ENCODE measurements around the gene TMEM106C. TPM values are rescaled to one million over a fixed set of nuclear protein-coding genes. Genes with fewer than 3 reads are reported as not detected.
A peak's percentile ranks its signal among the peaks of the same experiment; 100 is the strongest.

The TMEM106C gene
- total RNA-seq, 1 donor from 2014 or later: 30.0 TPM

- Mint-ChIP-seq H3K27ac (ENCODE audit: unreplicated experiment) (no peak overlapping the region), H3K27me3 (ENCODE audit: low read depth, unreplicated experiment) (peaks cover 20% of the 10 kb centered on the region), H3K36me3 (ENCODE audit: low read depth, unreplicated experiment) (peaks cover 7% of the 10 kb centered on the region), H3K9me3 (ENCODE audit: unreplicated experiment) (no peaks in the 10 kb centered on the region), H3K4me3 (ENCODE audit: unreplicated experiment) (no peak overlapping the region), H3K4me1 (ENCODE audit: low read depth, unreplicated experiment) (peaks cover 13% of the 10 kb centered on the region)
- Histone ChIP-seq H3K9me3 (ENCODE audit: insufficient read depth, low read depth, low read length) (no peaks in the 10 kb centered on the region), H4K20me1 (ENCODE audit: insufficient read depth, low read length) (no peaks in the 10 kb centered on the region), H3K4me3 (ENCODE audit: insufficient read depth, low read depth, low read length) (no peak overlapping the region), H3K4me2 (ENCODE audit: low read length) (no peak overlapping the region), H3K27me3 (ENCODE audit: insufficient read depth, low read length) (peaks cover 19% of the 10 kb centered on the region), H3K4me1 (ENCODE audit: insufficient read depth, low read length) (no peaks in the 10 kb centered on the region), H3K36me3 (ENCODE audit: insufficient read depth, low read length) (no peaks in the 10 kb centered on the region), H3K79me2 (ENCODE audit: insufficient read depth, low read length) (no peaks in the 10 kb centered on the region), H3K9ac (ENCODE audit: low read length) (no peak overlapping the region), H3K27ac (ENCODE audit: low read depth, low read length) (no peak overlapping the region), H2AFZ (ENCODE audit: low read depth, low read length) (no peak overlapping the region)
- DNase-seq (ENCODE audit: low read depth): no peak
- no peak for FAIRE-seq
- no peak for TF ChIP-seq CTCF (IDR thresholded peaks at IDR 0.05; ENCODE audit: insufficient read depth, low read depth, low read length)
- no peak for TF ChIP-seq EZH2 (IDR thresholded peaks at IDR 0.05; ENCODE audit: insufficient read depth, low read length)
Observed at GRCh38 chr12:47990351-47991105, 27.1 kb downstream of the TMEM106C start.

- no peaks in the 10 kb centered on the region for H4K20me1 ChIP-seq (ENCODE audit: insufficient read depth, low read length)
- no peaks in the 10 kb centered on the region for H3K9me3 ChIP-seq (ENCODE audit: insufficient read depth, low read depth, low read length)
- no peak overlapping the region for H3K4me3 ChIP-seq (ENCODE audit: insufficient read depth, low read depth, low read length)
- H3K36me3 ChIP-seq (ENCODE audit: insufficient read depth, low read length): no peaks in the 10 kb centered on the region
- H3K27ac ChIP-seq (ENCODE audit: low read depth, low read length): no peak overlapping the region
- H3K9ac ChIP-seq (ENCODE audit: low read length): no peak overlapping the region
- H3K4me1 ChIP-seq (ENCODE audit: insufficient read depth, low read length): no peaks in the 10 kb centered on the region
- Mint-ChIP-seq H3K4me3 (ENCODE audit: unreplicated experiment) (no peak overlapping the region), H3K27me3 (ENCODE audit: low read depth, unreplicated experiment) (peaks cover 20% of the 10 kb centered on the region), H3K4me1 (ENCODE audit: low read depth, unreplicated experiment) (peaks cover 13% of the 10 kb centered on the region), H3K9me3 (ENCODE audit: unreplicated experiment) (no peaks in the 10 kb centered on the region), H3K36me3 (ENCODE audit: low read depth, unreplicated experiment) (peaks cover 7% of the 10 kb centered on the region), H3K27ac (ENCODE audit: unreplicated experiment) (no peak overlapping the region)
- H3K79me2 ChIP-seq (ENCODE audit: insufficient read depth, low read length): no peaks in the 10 kb centered on the region
- TF ChIP-seq EZH2 (IDR thresholded peaks at IDR 0.05; ENCODE audit: insufficient read depth, low read length) (no peak), CTCF (IDR thresholded peaks at IDR 0.05; ENCODE audit: insufficient read depth, low read depth, low read length) (no peak)
- no peak for DNase-seq (ENCODE audit: low read depth)
- H2AFZ ChIP-seq (ENCODE audit: low read depth, low read length): peak overlapping the region; percentile 38
- FAIRE-seq: no peak
- H3K27me3 ChIP-seq (ENCODE audit: insufficient read depth, low read length): peaks cover 27% of the 10 kb centered on the region
- H3K4me2 ChIP-seq (ENCODE audit: low read length): no peak overlapping the region
Observed at GRCh38 chr12:47991106-47992061, 28.0 kb downstream of the TMEM106C start.
